Measurements from ENCODE around the gene COL9A3.

Gene COL9A3

DNA sequence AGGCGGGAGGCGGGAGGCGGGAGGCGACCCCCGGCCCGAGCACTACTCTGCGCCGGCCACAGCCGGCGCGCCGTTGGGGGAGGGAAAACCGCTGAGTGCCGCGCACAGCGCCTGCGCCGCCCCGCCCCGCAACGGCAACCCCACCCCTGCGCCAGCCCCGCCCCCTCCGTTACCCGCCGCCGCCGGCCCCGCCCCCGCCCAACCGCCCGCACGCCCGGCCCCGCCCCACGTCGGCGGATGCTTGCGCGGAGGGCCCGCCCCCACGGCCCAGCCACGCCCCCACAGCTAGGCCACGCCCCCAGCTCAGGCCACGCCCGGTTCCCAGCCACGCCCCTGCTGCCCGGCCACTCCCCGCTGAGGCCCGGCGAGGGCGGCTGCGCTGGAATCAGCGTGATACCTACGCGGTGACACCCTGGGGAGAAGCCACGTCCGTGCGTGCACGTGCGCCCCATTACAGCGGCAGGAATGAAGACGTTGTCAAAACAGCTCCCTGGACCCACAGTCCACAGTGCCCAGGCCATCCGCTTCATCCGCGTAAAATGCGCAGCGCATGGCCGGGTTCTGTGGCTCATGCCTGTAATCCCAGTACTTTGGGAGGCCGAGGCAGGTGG, 45.0 kb downstream of the COL9A3 start, which contains the start of gene TCFL5:
Gene TCFL5 (minus strand): TSS at position 97 of the 611 bp plus-strand sequence. CDS start 152 bp downstream, outside the sequence.
- peak; percentile 98 for DNase-seq

DNA sequence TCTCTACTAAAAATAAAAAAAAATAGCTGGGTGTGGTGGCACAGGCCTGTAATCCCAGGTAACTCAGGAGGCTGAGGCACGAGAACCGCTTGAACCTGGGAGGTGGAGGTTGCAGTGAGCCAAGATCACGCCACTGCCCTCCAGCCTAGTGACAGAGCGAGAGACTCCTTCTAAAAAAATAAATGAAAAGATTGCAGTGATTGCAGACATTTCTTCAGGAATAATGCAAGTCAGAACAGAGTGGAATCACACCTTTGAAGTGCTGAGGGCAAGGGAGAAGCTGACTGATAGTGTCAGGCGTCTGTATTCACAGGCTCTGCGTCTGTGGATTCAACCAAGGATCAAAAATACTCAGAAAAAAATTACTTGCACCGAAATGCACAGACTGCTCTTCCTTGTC, 47.4 kb downstream of the COL9A3 start:
- no peak for DNase-seq

DNA sequence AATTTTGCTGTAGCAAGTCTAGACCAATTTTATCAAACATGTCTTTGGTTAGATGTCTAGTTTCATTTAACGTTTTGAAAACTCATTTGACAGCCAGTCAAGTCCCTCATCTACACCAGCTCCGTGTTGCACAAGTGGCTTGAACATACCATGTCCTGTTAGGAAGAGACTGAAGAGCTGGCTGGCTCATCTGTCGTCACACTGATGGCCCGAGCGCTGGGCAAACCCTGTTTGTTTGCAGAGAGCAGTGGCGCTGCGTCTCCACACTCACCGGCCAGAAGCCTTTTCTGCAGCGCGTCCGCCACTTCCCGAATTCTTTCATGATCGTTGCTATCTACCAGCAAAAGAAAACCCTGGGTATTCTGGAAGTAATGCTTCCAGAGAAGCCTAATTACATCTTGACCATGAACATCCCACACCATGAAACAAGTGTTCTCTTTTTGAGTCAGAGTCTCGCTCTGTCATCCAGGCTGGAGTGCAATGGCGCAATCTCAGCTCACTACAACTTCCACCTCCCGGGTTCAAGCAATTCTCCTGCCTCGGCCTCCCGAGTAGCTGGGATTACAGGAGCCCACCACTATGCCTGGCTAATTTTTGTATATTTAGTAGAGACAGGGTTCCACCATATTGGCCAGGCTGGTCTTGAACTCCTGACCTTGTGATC, 55.5 kb downstream of the COL9A3 start:
- DNase-seq: no peak

DNA sequence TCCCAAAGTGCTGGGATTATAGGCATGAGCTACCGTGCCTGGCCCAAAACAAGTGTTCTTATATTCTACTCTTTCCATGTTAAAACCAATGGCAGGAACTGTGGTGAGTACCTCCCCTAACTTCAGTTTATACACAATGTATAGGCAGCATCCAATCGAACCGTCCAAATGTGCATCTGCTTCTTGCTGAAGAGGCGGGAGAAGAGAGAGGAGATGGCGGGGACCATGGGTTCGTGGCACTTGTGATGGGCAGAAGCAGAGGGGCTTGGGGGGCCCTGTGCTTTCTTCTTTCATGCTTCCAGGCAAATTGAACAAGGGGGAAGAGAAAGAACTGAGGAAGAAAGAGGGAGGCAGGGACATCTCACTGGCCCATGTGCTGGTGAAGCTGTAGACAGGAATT, 56.0 kb downstream of the COL9A3 start:
- no peak for DNase-seq

DNA sequence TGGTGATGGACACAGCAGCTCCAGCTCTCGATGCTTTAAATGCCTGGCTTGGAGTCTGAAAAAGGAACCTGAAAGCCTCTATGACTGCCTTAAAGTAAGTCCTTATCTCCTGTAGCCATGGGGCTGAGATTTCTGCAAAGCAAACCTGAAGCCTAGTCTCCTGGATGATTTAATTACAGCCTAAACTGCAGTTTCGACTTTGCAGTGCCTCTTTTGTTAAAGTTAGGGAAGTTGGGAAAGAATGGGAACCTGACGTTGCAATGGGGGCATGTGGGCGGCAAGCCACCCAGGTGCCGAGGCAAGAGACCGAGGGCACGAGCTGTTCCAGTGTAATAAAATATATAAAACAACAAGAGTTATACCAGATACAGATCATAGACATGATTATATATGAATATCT, 56.4 kb downstream of the COL9A3 start:
- DNase-seq: no peak

DNA sequence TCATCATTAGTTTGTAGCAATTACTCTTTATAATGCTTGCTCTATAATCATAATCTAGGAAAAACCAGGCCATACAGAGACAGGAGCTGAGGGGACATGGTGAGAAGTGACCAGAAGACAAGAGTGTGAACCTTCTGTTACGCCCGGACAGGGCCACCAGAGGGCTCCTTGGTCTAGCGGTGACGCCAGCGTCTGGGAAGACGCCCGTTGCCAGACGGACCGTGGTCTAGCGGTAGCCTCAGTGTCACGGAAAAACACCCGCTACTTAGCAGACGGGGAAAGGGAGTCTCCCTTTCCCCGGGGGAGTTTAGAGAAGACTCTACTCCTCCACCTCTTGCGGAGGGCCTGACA, 56.8 kb downstream of the COL9A3 start:
- peak; percentile 75 for DNase-seq

DNA sequence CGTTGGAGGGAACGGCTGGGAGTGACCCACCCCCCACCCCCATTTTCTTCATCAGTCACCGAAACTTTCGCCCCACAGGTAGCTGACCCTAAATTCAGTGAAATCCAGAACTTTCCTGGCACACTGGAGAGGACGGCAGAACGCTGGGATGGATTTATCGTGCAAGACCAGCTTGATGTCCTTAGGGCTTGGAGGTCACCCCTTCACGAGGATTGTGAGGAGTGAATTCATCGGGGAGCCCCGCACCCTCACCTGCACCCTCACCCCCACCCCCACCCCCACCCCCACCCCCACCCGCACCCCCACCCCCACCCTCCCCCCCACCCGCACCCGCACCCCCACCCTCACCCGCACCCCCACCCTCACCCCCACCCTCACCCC, 58.1 kb downstream of the COL9A3 start:
- no peak for DNase-seq

DNA sequence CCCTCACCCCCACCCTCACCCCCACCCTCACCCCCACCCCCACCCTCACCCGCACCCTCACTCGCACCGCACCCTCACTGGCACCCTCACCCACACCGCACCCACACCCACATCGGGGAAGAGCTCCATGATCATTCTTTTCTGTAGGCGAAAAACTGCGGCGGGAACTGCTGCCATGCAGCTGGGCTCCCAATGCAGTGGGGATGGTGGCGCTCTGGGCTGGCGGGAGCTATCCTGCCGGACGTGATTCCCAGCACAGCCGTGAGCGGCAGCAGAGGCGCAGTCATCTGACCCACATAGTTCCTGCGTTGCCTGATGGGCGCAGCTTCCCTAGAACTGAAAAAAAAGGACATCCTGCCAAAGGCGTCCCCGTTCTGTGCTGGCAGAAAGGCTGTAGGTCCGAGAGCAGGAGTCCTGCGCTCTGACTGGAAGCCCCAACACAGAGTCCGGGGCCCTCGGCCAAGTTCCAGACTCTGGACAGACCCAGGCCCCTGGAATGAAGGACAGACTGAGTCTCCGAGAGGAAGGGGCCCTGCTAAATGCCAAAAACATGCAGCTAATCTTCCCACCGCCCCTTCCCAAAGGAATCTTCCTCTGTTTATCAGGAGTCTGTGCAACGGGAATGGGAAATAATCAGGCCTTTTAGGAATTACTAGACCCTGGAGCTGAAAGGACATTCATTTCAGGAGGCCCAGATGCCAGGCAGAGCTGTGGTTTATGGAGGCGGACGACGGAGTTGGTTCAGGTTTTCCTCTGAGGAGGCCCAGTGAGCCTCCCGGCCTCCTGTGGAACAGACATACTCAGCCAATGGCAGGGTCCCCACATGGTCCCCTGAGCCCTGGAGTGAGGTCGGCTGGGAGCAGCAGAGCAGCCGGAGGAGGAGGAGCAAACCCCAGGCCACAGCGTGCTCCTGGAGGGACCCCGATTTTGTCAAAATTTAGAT, 58.8 kb downstream of the COL9A3 start:
- DNase-seq: no peak

DNA sequence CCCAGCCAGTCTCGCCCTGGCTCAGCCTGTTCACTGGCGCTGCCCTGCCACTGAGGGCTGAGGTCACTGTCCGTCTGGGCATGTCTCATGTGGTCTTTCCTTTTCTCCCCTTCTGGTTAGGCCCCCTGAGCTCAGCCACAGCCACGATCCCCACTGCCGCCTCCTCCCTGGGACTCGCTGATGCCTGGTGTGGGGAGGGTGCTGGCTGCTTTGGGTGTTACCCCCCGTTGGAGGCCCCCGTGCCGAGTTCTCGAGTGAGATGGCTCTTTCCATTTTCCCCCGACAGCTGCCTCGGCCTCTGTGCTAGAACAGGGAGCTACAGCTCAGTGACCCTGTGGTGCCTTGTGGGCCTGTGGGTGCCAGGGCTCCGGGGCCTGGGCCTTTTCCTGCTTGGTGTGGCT, 59.7 kb downstream of the COL9A3 start:
- no peak for DNase-seq

DNA sequence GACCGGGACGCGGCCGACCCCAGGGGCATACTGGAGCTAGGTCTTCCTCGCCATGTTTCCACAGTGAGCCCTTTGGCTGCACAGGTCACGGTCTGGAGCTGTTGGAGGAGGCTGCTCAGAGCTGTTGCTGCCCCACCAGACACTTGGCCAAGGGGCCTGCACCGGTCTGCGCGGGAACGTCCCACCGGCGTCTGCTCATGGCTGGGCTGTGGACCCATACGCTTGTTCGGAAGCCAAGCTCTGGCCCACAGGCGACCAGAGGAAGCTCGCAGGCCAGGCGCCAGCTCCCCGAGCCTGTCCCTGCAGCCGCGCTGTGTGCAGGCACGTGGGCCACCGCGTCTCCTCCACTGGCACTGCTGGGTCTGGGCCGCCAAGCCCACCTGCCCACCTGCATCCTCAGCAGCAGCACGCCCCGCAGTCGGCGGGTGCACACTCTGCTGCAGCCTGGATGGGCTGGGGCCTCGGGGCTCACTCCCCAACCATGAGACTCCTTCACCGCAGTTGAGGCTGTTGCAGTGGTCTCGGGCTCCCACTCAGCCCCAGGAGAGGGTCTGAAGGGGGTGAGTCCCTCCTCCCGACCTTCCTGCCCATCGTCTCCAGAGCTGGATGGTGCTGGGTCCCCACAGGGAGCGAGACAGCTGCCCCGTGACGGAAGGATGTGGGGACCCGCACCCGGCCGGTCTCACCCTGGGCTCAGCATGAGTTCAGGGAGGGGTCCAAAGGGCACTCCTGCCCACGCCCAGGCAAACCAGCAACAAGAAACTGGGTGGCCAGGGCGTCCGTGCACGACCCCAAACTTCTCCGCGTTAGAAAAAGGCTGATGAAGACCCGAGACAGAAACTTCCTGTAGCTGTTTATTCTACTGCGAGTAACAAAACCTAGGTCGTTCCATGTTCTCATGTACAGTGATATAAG, 60.3 kb downstream of the COL9A3 start:
- no peak for DNase-seq

DNA sequence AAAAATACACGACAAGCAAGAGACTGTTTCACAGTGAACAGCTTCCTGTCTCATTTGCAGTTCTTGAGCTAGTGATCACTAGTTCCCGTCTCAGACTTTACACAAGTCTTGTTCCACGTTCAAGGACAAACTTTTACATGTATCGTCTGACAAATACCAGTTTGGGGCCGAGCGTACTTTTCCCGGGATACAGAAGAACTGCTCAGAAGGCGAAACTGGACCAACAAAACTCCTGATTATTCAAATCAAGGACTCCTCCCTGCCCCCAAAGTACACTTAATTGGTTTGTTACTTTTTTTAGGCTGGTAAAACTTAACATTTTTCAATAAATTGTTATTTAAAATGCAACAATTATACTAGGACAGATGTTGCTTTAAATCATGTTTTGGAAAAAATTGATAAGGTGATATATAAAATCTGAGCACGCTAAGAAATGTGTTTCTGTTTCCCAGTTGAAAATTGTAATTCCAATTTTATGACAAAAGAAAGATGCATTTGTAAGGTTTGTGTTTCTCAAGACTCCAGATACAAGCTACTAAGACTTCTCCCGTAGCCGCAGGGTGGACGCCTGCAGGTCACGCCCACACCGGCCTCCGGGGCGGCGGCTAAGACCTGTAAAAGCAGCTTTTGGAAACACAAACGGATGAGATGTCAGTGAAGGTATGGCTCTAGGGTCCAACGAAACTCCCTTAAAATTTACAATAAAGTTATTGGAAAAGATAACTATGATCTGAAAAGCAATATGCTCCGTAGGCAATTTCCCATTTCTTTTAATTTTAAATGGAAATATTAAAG, 61.6 kb downstream of the COL9A3 start:
- no peak for DNase-seq

DNA sequence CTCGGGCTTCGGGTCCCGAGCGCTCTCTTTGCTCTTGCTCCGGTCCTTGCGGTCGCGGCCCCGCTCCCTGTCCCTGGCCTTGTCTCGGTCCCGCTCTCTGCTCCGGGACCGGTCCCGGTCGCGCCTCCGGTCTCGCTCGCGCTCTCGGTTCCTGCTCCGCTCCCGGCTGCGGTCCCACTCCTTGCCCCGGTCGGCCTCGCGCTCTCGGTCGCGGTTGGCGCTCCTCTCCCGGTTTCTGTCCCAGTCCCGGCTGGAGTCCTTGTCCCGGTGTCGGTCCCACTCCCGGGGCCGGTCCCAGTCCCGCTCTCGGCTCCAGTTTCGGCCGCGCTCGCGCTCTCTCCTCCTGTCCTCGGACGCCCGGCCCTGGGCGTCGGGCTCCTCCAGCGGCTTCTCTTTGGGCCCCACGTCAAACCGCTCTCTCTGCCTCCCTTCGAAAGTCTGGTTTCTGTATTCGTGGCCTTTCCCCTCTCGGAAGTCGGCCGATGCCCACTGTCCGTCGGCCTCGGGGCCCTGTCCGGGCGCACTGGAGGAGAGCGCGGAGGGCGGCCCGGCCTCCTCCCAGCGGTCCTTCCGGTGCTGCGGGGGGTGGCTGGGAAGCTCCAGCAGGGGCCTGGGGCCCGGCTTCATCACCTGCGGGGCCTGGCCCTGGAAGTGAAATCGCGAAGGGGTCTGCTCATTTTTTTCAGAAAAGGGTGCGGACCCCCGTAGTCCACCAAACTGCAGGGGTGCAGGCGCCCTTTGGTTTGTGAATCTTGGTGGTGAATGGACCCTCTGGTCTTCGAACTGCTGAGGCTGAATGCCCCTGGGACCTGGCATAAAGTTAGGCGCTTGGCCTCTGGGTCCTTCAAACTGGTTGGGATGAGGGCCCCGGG, 62.7 kb downstream of the COL9A3 start:
- no peak for DNase-seq

DNA sequence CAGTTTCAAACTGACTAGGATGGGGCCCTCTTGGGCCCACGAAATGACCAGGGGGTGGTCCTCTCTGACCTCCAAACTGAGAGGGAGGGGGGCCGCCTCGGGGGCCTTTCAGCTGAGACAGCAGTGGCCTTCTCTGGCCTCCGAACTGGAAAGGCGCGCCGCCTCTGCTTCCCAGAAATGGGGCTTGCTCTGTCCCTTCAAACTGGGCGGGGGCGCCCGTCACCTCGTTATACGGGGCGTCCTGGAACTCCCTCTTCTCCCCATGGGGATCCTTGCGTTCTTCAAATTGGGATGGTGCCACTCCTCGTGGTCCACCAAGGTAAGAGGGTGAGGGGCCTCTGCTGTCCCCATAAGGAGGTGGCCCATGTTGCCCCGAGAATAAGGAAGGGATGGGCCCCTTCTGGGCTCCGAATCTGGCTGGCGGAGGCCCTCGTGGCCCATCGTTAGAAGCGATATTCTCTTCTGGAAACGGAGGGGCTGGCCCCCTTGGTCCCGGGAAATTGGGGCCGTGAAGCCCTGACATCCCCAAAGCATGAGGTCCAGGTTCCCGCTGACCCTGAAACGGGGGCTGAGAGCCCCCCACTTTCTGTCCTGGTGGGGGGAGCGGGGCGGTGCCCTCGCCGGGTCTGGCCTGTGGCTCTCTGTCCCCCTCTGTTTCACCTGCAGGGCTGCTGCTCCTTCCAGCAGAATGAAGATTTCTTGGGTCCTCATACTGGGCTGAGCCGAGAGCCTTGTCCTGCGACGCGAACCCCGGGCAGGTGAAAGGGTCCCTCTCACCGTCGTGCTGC, 63.5 kb downstream of the COL9A3 start:
- no peak for DNase-seq

DNA sequence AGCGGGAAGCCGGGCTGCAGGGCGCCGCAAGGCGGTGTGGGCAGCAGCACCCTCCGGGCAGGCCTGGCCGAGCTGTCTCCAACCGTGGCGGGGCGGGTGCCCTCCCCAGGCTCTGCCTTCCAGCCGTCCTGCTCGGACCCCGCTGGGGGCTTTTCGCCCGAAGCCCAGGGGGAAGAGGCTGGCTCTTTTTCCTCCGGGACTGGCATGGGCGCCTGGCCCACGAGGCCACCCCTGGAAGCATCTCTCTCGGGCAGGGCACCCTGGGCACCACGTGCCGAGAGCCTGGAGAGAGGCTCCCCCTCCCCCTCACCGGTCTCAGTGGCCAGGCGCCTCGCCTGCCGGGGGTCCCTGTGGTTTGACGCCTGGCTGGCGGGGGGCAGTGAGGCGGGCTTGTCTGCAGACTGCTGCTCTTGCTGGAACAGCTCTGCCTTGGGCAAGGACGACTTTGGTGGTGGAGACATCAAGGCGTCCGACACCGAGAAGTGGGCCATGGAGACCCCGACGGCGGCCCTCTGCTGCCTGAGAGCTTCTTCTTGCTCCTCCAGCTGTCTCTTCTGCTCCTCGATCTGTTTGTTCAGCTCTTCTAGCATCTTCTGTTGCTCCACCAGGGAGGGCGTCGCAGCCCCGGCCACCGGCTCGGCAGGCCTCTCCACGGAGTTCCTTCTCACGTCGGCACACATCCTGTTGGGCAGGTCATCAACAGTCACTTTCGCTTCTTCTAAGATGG, 64.2 kb downstream of the COL9A3 start:
- DNase-seq: no peak

DNA sequence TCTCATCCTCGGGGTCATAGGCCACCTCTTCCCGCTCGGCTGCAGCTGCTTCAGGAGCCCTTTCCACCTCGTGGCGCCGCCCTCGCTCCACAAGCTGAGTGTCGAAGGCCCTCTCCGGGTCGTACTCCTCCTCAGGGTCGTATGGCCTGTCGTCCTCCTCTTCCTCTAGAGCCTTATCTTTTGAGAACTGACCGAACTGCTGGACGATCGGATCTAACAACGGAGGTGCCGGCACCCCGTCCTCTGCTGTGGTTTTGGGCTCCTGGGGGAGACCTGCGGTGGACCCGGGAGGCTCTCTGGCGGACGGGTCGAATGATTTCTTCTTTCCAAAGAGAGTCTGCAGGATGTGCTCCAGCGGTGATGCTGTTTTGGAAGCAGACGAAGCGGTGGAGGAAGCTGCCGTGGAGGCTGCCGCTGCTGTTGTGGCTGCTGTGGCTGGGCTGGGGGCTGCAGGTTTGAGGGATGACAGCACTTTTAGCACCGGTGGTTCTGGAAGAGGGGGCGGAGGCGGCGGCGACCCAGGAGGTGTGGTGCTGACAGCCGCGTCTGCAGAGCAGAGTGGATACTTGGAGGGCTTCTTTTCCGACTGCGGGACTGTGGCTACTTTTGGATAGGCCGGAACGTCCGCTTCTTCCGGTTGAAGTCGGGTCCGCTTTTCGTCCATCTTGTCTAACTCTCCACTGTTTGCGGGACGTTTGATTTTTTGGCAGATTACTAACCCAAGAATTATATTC, 65.0 kb downstream of the COL9A3 start:
- no peak for DNase-seq

DNA sequence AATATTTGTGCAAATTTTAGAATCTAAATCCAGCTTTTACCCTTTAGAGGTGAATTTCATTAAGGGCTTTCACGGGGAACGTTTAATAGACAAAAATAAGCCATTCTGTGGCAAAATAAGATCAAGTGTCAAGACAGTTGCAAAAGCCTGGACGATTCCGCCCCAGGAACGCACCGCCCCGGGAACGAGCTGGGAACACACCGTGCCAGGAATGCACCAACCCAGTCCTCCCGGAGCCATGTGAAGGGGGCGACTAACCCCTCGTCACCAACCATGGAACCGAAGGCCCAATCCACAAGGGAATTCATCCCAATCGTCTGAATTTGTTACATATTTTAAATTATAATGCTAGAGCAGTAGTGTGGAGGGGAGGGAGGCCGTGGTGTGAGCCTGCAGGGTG, 65.6 kb downstream of the COL9A3 start:
- no peak for DNase-seq

DNA sequence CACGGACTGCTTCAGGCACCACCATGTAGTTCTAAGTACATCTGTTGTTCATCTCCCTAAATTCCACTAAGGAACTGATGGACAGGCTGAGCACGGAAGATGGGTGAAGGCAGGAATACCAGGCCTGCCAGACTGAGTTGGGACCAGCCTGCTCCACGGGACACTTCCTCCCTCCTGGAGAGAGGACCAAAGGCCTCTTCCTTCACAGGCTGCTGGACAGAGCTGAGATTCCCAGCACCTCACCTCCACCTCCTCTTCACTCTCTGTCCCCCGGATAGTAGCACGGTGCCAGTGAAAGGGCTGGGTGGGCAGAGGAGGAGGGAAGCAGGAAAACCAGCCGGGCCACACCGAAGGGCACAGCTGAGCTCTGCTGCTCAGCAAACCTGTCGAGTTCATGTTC, 67.7 kb downstream of the COL9A3 start:
- DNase-seq: no peak

DNA sequence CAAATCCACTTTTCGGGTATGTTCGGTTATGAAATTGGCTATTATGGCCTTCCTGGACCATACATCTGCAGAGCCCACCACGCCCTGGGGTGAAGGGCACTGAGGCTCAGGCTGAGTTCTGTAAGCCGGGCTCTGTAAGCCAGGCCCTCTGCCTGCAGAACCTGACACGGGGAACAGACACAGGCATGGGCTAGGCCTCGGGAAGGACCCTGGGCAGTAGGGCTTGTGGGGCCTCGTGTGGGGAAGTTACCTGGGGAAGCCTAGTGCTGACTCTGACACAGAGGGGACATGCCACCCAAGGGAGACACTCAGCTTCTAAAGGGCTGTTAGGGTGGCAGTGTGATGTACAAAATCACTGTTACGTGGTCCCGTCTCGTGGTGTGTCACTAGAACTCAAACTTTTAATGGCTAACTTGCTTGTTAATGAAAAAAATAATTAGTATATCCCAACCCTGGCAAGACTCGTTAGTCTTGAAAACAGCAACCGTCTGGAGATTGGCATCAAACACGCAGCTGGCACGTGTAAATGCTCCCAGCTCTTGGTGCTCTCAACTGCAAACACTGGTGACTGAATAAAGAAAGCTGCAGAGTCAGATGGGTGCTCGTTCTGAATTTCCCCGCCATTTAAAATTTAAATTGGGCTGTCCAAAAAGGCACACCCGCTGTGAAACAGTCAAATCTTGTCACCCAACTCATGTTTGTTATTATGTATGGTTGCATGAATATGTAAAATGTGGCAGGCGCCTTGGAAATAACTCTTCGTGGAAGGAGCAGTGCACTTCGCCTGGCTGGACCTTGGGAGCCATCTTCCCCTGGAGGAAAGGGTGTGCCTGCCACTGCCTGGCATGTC, 68.4 kb downstream of the COL9A3 start:
- no peak for DNase-seq
